Retinal pigment epithelial cell (primary cell): ENCODE measurements around the gene MGAT4A.

Experiments used
- DNase-seq: peaks from one replicate; pipeline ENCODE4 v3.0.0-alpha.2; 2010; ENCODE audit warnings: low read depth
- H3K4me3 ChIP-seq: 2 replicates; pipeline ENCODE4 v1.5.1; 2011; ENCODE audit warnings: mild to moderate bottlenecking, low read length, control low read depth, moderate library complexity
- TF ChIP-seq, protein P1 (sequence below): conservative IDR thresholded peaks from 2 replicates; pipeline ENCODE4 v1.5.1; 2011; ENCODE audit warnings: low read depth, low read length, control low read depth, inconsistent platforms

MGAT4A gene

DNA sequence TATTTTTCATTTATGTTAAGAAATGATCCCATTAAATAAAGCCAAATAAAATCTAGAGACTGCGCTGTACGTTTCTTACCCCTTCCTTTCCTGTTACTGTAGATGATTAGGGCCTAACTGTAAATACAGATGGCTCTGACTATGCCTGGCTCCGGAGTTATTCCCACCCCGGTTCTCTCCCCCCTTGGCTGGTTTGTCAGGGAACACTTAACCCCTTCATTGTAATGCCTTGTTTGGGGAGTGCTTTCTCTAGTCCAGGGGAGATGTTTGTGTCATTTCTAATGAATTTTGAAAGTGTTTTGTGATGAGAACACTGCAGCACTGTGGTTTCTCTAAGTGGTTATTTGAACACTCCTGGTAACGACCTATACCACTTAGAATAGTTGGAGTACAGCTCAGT lies 113.8 kb downstream of the MGAT4A start:
- DNase-seq: no peak
- no peak overlapping the region for H3K4me3 ChIP-seq
- TF ChIP-seq, protein P1, sequence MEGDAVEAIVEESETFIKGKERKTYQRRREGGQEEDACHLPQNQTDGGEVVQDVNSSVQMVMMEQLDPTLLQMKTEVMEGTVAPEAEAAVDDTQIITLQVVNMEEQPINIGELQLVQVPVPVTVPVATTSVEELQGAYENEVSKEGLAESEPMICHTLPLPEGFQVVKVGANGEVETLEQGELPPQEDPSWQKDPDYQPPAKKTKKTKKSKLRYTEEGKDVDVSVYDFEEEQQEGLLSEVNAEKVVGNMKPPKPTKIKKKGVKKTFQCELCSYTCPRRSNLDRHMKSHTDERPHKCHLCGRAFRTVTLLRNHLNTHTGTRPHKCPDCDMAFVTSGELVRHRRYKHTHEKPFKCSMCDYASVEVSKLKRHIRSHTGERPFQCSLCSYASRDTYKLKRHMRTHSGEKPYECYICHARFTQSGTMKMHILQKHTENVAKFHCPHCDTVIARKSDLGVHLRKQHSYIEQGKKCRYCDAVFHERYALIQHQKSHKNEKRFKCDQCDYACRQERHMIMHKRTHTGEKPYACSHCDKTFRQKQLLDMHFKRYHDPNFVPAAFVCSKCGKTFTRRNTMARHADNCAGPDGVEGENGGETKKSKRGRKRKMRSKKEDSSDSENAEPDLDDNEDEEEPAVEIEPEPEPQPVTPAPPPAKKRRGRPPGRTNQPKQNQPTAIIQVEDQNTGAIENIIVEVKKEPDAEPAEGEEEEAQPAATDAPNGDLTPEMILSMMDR: no peak

DNA sequence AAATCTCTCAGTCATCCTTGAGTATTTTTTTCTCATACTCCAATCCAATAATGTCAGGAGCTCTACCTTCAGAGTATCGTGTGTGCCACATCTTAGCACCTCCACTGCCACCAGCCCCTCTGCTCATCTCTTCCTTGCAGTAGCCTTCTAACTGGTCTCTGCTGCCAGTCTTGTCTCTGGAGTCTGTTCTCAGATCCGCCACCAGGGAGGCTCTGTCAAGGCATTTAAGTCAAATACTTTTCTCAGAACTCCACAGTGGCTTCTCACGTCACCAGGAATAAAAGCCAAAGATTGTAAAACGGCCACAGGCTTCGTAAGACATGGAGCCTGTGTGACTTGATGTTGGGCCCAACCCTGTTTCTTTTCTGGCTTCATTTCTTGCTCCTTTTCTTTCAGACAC lies 115.5 kb downstream of the MGAT4A start:
- no peak overlapping the region for H3K4me3 ChIP-seq
- no peak for DNase-seq
- TF ChIP-seq, protein P1: peak; percentile 2

DNA sequence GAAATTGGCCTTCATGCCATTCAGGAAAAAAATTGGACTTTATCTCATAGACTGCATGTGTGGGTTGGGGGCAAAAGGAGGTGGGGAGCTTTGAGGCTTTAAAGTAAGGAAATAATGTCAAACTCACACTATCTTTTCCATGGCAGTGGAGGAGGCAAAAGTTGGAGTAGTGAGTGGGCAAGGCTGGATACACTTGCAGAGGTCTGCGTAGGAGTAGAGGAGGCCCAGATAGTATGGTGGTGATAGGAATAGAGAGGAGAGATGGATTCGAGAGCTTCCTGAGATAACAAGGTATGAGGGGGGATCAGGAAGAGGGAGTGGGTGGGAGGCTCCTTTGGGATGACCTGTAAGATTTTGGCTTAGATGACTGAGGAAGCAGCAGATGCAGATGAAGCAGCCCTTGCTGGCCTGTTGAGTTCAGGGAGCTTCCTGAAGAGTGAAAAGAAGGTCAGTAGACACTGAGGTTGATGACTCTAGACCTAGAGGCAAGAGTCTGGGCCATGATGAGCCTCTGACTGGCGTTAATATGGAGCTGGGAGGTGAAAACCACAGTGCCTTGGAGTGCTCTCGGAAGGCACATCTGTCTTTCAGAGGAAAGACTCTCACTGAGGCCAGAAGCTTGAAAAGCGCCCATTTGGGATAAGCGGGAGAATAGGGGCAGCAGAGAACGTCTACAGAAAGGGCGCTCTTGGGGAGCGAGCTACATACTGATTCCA lies 116.8 kb downstream of the MGAT4A start:
- no peak overlapping the region for H3K4me3 ChIP-seq
- DNase-seq: no peak
- TF ChIP-seq, protein P1: no peak

DNA sequence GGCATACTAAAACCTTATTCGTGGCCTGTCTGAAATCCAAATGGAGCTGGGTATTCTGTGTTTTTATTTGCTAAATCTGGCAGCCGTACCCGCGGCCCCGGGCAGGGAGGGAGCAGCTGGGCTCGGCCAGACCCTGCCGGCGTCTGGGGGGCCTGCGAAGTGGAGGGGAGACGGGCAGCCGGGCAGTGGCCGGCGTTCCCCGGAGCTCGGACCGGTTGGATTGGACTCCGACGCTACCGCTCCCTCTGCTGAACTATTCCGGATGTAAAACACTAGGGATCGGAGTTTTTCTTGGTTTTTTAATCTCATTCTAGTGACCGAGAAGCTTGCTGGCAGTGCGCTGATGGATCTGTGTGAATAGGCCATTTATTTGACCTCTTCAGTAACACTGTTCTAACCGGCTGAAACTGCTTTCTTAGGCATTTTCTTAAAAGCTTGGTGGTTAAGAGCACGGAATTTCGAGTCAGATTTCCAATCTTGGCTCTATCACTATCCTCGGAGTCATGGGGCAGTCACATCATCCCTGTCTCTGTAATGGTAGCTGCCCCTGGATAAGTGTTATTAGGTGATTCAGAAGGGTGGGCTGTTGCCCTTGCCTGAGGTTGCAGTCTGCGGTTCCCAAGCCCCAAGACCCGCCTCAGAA lies 121.8 kb downstream of the MGAT4A start:
- peak; percentile 18 for DNase-seq
- TF ChIP-seq, protein P1: peak; percentile 5
- H3K4me3 ChIP-seq: peak overlapping the region; percentile 90

DNA sequence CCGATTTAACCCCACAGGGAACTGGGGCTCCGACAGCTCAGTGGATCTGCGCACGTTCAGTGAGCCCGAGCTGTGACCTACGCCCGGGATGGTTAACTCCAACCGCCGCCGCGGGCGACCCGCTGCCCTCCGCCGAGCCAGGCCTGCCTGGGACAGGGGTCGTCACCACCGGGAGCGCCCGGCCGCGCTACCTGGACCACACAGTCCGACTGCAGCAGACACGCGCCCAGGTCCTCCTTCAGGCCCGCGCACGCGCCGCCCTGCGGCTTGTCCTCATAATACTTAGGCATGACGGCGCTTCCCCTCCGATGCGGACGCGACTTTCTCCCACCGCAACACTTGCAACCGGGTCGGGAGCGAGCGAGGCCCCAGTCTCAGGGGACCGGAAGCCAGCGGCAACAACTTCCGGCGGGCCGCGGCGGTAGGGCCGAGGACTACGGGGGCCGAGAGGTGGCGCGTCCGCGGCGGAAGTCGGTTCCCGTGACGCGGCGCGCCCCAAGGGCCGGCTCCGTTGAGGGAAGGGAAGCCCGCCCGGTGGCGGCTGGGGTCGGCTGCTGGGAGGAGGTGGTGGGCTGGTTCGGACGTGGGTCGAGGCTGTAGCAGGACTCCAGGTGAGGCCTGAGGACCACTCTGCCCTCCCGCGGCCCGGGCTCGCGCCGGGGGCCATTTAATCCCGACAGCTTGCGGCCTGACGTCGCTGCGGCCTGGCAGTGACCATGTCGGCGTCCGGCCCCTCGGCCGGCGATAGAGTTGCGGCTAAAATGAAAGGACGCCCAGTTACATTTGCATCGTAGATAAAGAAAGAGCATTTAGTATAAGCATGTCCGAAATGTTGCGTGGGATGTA lies 122.6 kb downstream of the MGAT4A start, which contains the start of the genes COA5 and UNC50:
Gene COA5 (minus strand): TSS at position 397 of the 846 bp plus-strand sequence. CDS start 107 bp downstream, at position 290.
Gene UNC50 (plus strand): TSS at position 474 of the 846 bp plus-strand sequence. CDS start 1,171 bp downstream, outside the sequence.
- H3K4me3 ChIP-seq: peak within 1 kb of the TSS; percentile 90
- TF ChIP-seq, protein P1: no peak
- DNase-seq: peak; percentile 62

DNA sequence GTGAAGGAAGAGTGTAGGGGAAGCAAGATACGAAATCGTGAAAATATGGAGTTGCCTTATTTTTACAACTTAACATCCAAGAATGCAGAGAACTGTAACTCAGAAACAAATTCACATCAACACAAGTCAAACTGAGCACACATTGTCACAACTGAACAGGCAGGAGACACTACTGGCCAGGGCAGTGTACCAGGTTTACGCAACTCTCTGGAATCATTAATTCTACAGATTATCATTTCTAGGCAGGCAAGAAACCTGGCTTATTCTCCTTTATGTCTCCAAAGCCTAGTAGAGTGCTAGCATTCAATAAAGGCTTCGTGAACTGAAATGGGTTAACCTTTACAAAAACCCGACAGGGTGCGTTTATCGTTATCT lies 123.2 kb downstream of the MGAT4A start:
- no peak for DNase-seq
- TF ChIP-seq, protein P1: no peak

More for the DNA sequence above, 123.2 kb downstream of the MGAT4A start:
- H3K4me3 ChIP-seq: peak overlapping the region; percentile 90
